ENCODE results near the gene RBMS3. TPM values are rescaled to one million over a fixed set of nuclear protein-coding genes. Genes with fewer than 3 reads are reported as not detected.

The RBMS3 gene
- total RNA-seq, 1 experiment from 2014 or later, result 0.42 TPM

GRCh38 chr3:29282427-29283230 is 1.8 kb downstream of the RBMS3 start (continued):
- no peak for TF ChIP-seq REST (IDR thresholded peaks at IDR 0.05; ENCODE audit: low read depth)
- no peak for TF ChIP-seq MAX (IDR thresholded peaks at IDR 0.05)

GRCh38 chr3:29283231-29284119 is 2.6 kb downstream of the RBMS3 start:
- H3K9ac ChIP-seq (ENCODE audit: low read length), result no peak overlapping the region
- H3K4me1 ChIP-seq (ENCODE audit: control insufficient read depth in 1 of 2, insufficient read depth in 2 of 2, low read length in 2 of 2), result peaks cover 5 to 9% of the 10 kb centered on the region in 2 experiments; a peak in 2 of 4 replicates
- RAD21 ChIA-PET (ENCODE audit: low non-redundant PET in 1 of 2, low total read pairs in 2 of 2, uncharacterized antibody in 2 of 2, unreplicated experiment in 2 of 2), result no interaction called here
- ATAC-seq, result no peak
- H3K9me3 ChIP-seq (ENCODE audit: control insufficient read depth in 1 of 2, insufficient read depth in 1 of 2, low read depth in 1 of 2, low read length in 2 of 2), result no peaks in the 10 kb centered on the region
- H3K27me3 ChIP-seq (ENCODE audit: insufficient read depth, low read length), result peaks cover 18% of the 10 kb centered on the region
- no peaks in the 10 kb centered on the region for H3K36me3 ChIP-seq (ENCODE audit: control insufficient read depth in 1 of 2, insufficient read depth in 2 of 2, low read length in 2 of 2)
- no peaks in the 10 kb centered on the region for H3K9me2 ChIP-seq (ENCODE audit: insufficient read depth)
- BruUV-seq (replicated peaks), result no TSS peak
- no peaks in the 10 kb centered on the region for H3K79me2 ChIP-seq (ENCODE audit: insufficient read depth, low read length)
- no peak overlapping the region for H3K4me2 ChIP-seq (ENCODE audit: low read length)
- POLR2A ChIA-PET, result no interaction called here
- H2AFZ ChIP-seq (ENCODE audit: low read depth, low read length, poor library complexity, severe bottlenecking), result no peak overlapping the region
- no peak for DNase-seq (ENCODE audit: low read depth, low spot score)
- no peaks in the 10 kb centered on the region for H4K20me1 ChIP-seq (ENCODE audit: insufficient read depth)
- CTCF ChIA-PET, result no interaction called here
- no peak overlapping the region for H3K27ac ChIP-seq (ENCODE audit: low read depth, low read length)
- H3K4me3 ChIP-seq (replicated peaks in 1 of 2; ENCODE audit: low read depth in 1 of 2, low read length in 2 of 2), result no peak overlapping the region
- intact Hi-C loops (cut with micrococcal nuclease), result no loop called here
- TF ChIP-seq CTCF (IDR thresholded peaks at IDR 0.05 in 2 of 3, conservative IDR thresholded peaks at IDR 0.05 in 1 of 3; ENCODE audit: borderline replicate concordance in 1 of 3, insufficient read depth in 1 of 3, low read depth in 2 of 3, low read length in 2 of 3) (no peak), TCF7L2 (IDR thresholded peaks at IDR 0.05; ENCODE audit: borderline replicate concordance, extremely low read depth, insufficient read depth, insufficient read length) (no peak), SIN3A (IDR thresholded peaks at IDR 0.05; ENCODE audit: low read depth) (no peak), ATF3 (IDR thresholded peaks at IDR 0.05) (no peak), ZFX (IDR thresholded peaks at IDR 0.05) (no peak), POLR2AphosphoS5 (IDR thresholded peaks at IDR 0.05; ENCODE audit: low read depth, low read length) (no peak), RAD21 (IDR thresholded peaks at IDR 0.05; ENCODE audit: low read depth) (no peak), JUND (IDR thresholded peaks at IDR 0.05) (no peak), REST (IDR thresholded peaks at IDR 0.05; ENCODE audit: low read depth) (no peak), EGR1 (IDR thresholded peaks at IDR 0.05; ENCODE audit: low read depth) (no peak)

All from HCT116 (cell line).